SJSA1 (cell line): ENCODE measurements around the gene PRPSAP2. TPM values are rescaled to one million over a fixed set of nuclear protein-coding genes. Genes with fewer than 3 reads are reported as not detected.
"Not testable (repeated sequence)": the region's sequence is repeated elsewhere in the genome, so short reads cannot be mapped to it uniquely, and the experiment has no call there.

Experiments used
- DNase-seq, 2 experiments: peaks; one replicate each; pipeline ENCODE4 v3.0.0-alpha.2; 2015 to 2020; ENCODE audit warnings: low spot score in 2 of 2, low read depth in 1 of 2
- H3K27ac ChIP-seq: fragments of 250-450 bp; sonication (Bioruptor Pico); 2 replicates; pipeline ENCODE4 v1.5.1; 2020; ENCODE audit warnings: mild to moderate bottlenecking, moderate library complexity
- H3K27me3 ChIP-seq: fragments of 250-450 bp; sonication (Bioruptor Pico); replicated peaks from 2 replicates; pipeline ENCODE4 v1.5.1; 2020; ENCODE audit warnings: mild to moderate bottlenecking, moderate library complexity
- H3K36me3 ChIP-seq: fragments of 250-450 bp; sonication (Bioruptor Pico); 2 replicates; pipeline ENCODE4 v1.5.1; 2020; ENCODE audit warnings: mild to moderate bottlenecking
- H3K4me1 ChIP-seq: fragments of 250-450 bp; sonication (Bioruptor Pico); replicated peaks from 2 replicates; pipeline ENCODE4 v1.6.1; 2021; ENCODE audit warnings: mild to moderate bottlenecking
- H3K4me3 ChIP-seq: fragments of 250-450 bp; sonication (Bioruptor Pico); 2 replicates; pipeline ENCODE4 v1.5.1; 2020; ENCODE audit warnings: mild to moderate bottlenecking
- H3K9me3 ChIP-seq: fragments of 250-450 bp; sonication (Bioruptor Pico); replicated peaks from 2 replicates; pipeline ENCODE4 v1.5.1; 2020; ENCODE audit warnings: mild to moderate bottlenecking
- total RNA-seq: library from RNA; depleted of rRNA; stranded (reverse); fragments of >200 nt; shearing (Covaris generic); gene quantifications from 2 replicates; pipeline ENCODE4 v1.2.3, GENCODE V29; 2014

Gene PRPSAP2
- total RNA-seq, 1 experiment from 2014 or later = 59.9 TPM

DNA sequence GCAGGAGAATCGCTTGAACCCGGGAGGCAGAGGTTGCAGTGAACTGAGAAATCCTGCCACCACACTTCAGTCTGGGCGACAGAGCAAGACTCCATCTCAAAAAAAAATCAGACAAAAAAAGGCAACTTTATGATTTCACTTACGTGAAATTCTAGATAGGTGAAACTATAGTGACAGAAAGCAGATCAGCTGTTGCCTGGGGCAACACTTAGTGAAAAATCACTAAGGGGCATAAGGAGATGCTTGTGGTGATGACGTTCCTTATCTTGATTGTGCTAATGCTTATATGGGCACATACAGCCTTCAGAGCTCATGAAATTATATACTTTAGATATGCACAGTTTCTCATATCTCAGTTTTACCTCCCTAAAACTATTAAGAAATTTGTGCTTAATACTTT is 52.4 kb downstream of the PRPSAP2 start:
- Histone ChIP-seq H3K4me3 (no peak overlapping the region), H3K4me1 (no peaks in the 10 kb centered on the region), H3K27me3 (no peaks in the 10 kb centered on the region), H3K27ac (no peak overlapping the region), H3K36me3 (peaks cover 5% of the 10 kb centered on the region; the same call in 1 of the 2 replicates), H3K9me3 (no peaks in the 10 kb centered on the region)
- no peak for DNase-seq

DNA sequence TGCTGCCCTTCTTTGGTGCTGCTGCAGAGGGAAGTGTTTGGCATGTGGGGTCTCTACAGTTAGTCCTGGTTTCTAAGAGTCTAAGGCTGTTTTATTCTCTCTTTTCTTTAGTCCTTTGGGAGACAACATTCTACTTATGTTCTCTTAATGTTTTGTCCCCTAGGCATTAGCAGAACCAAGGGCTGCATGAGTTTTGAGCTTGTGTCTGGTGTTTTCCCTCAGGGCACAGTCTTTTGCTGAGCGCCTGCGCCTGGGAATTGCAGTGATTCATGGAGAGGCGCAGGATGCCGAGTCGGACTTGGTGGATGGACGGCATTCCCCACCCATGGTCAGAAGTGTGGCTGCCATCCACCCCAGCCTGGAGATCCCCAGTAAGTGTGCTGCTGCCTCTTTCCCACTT is 53.0 kb downstream of the PRPSAP2 start:
- Histone ChIP-seq H3K27me3 (no peaks in the 10 kb centered on the region), H3K4me3 (no peak overlapping the region), H3K27ac (no peak overlapping the region), H3K36me3 (peaks cover 5% of the 10 kb centered on the region; the same call in 1 of the 2 replicates), H3K9me3 (no peaks in the 10 kb centered on the region), H3K4me1 (no peaks in the 10 kb centered on the region)
- no peak for DNase-seq

DNA sequence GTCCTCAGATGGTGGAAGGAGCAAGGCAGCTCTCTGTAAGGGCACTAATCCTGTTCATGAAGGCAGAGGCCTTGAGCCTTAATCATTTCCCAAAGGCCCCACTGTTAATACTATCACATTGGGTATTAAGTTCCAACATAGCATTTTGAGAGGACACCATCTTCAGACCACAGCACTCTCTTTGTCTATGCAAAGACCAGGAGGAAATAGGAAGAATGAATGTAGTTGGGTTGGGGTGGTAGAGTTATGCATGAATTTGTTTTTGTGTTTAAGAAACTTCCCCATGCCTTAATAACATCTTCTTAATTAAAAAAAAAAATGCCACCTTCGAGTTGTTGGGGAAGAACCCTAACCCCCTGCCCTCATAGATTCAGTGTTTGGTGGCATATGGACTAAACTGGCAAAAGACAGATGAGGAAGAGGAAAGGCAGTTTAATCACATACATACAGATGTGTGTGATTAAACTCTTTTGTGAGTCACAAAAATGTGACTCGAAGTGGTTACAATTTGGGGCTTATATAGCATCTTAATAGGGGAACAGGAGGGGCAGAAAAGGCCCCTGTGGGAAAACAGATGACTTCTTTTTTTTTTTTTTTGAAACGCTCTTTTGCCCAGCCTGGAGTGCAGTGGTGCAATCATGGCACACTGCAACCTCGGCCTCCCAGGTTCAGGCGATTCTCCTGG is 59.0 kb downstream of the PRPSAP2 start:
- no peak overlapping the region for H3K4me3 ChIP-seq
- no peak overlapping the region for H3K27ac ChIP-seq
- no peaks in the 10 kb centered on the region for H3K9me3 ChIP-seq
- no peak for DNase-seq
- H3K27me3 ChIP-seq = no peaks in the 10 kb centered on the region
- peaks cover 13% of the 10 kb centered on the region for H3K4me1 ChIP-seq
- peaks cover 4% of the 10 kb centered on the region; the same call in 1 of the 2 replicates for H3K36me3 ChIP-seq

DNA sequence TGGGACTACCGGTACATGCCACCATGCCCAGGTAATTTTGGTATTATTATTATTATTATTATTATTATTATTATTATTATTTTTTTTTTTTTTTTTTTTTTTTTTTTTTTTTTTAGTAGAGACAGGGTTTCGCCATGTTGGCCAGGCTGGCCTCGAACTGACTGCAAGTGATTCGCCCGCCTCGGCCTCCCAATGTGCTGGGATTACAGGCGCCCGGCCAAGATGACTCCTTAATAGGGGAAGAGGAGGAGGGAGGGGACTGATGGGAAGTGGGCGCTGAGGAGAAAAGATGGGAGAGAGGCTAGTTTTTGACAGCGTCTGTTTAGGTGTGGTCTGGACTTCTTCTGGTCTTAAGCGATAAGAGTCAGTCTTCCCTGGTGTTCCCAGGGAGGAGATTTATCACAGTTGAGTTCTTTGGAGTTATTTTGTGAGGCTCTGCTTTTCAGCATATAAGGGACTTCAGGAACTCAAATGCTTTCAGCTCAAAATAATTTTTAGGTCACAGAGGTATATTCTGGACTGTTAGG is 59.6 kb downstream of the PRPSAP2 start:
- no peaks in the 10 kb centered on the region for H3K27me3 ChIP-seq
- H3K4me3 ChIP-seq = no peak overlapping the region
- DNase-seq = no peak
- H3K36me3 ChIP-seq = peaks cover 4% of the 10 kb centered on the region; the same call in 1 of the 2 replicates
- H3K4me1 ChIP-seq = peaks cover 16% of the 10 kb centered on the region
- H3K27ac ChIP-seq = no peak overlapping the region
- no peaks in the 10 kb centered on the region for H3K9me3 ChIP-seq

DNA sequence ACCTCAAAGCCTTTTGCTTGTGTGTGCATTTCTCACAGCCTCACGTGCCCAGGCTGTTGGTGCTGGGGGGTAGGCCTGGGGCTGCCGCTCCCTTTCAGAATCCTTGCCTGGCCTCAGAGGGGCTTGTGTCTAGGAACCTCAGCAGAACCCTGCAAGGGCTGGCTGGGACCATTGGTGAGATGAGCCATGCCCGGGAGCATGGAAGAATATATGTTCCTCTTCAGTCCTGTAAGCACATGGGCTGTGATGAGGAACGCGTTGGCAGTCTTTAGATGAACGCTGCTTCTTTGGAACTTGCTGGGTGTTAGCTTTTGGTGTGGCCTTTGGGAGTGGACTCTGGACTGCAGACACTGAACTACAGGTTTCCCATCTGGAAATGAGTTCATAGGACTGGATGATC is 62.0 kb downstream of the PRPSAP2 start:
- Histone ChIP-seq H3K4me1 (peaks cover 16% of the 10 kb centered on the region), H3K27ac (no peak overlapping the region), H3K4me3 (no peak overlapping the region), H3K36me3 (peaks cover 4% of the 10 kb centered on the region; the same call in 1 of the 2 replicates), H3K9me3 (no peaks in the 10 kb centered on the region), H3K27me3 (no peaks in the 10 kb centered on the region)
- no peak for DNase-seq

DNA sequence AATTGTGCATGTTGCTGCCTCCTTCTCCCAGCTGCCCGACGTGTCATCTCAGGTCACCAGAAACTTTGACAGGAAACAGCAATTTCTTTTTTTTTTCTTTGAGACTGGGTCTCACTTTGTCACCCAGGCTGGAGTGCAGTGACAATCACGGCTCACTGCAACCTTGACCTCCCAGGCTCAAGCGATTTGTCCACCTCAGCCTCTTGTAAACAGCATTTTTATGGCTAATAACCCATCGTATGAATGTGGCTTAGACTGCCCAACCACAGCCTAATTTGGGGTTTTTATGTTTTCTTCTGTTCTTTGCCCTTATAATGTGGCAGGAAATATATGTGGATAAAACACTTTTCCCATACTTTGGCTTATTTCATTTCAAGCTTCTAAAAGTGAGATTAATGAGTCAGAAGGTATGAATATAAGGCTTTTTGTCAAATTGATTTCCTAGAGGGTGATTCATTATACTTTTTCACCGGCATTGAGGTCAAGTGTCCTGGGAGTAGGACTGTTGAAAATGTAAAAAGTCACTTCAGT is 63.0 kb downstream of the PRPSAP2 start:
- no peak overlapping the region for H3K4me3 ChIP-seq
- H3K9me3 ChIP-seq = no peaks in the 10 kb centered on the region
- peaks cover 16% of the 10 kb centered on the region for H3K4me1 ChIP-seq
- H3K36me3 ChIP-seq = peaks cover 7% of the 10 kb centered on the region; the same call in 1 of the 2 replicates
- DNase-seq = peak in 1 of 2 experiments; percentile 7
- H3K27me3 ChIP-seq = no peaks in the 10 kb centered on the region
- H3K27ac ChIP-seq = no peak overlapping the region

DNA sequence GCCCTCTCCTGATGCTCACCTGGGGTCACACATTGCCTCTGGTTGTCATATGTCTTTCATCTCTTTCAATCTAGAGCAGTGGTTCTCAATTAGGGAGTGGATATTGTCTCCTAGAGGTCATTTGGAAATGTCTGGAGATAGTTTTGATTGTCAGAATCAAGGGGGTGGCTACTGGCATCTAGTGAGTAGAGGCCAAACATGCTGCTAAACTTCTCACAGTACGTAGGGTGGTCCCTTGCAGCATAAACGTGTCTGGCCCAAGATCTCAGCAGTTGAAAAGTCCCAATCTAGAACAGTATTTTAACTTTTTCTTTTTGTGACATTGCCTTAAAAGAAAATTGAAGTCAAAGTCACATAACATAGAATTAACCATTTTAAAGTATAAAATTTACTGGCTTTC is 63.6 kb downstream of the PRPSAP2 start:
- Histone ChIP-seq H3K27me3 (no peaks in the 10 kb centered on the region), H3K36me3 (peaks cover 7% of the 10 kb centered on the region; the same call in 1 of the 2 replicates), H3K4me3 (no peak overlapping the region), H3K27ac (no peak overlapping the region), H3K9me3 (no peaks in the 10 kb centered on the region), H3K4me1 (peaks cover 16% of the 10 kb centered on the region)
- no peak for DNase-seq

DNA sequence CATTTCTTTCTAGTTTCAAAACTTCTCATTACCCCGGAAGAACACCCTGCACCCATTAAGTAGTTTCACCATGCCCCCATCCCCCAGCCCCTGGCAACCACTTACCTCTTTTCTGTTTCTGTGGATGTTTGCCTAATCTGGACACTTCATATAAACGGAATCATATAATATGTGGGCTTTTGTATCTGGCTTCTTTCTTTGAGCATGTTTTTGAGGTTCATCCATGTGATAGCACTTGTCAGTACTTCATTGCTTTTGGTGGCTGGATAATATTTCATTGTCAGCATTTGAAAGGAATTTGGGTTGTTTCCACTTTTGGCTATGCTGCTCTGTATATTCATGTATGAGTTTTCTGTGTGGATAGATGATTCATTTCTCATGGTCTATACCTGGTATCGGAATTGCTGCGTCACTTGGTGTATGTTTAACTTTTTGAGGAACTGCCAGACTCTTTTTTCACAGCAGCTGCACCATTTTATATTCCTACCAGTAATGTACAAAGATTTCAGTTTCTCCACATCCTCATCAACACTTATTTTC is 64.1 kb downstream of the PRPSAP2 start:
- H3K27me3 ChIP-seq = no peaks in the 10 kb centered on the region
- H3K27ac ChIP-seq = no peak overlapping the region
- no peak for DNase-seq
- no peaks in the 10 kb centered on the region for H3K9me3 ChIP-seq
- H3K4me3 ChIP-seq = no peak overlapping the region
- peaks cover 16% of the 10 kb centered on the region for H3K4me1 ChIP-seq
- H3K36me3 ChIP-seq = peaks cover 7% of the 10 kb centered on the region; the same call in 1 of the 2 replicates

DNA sequence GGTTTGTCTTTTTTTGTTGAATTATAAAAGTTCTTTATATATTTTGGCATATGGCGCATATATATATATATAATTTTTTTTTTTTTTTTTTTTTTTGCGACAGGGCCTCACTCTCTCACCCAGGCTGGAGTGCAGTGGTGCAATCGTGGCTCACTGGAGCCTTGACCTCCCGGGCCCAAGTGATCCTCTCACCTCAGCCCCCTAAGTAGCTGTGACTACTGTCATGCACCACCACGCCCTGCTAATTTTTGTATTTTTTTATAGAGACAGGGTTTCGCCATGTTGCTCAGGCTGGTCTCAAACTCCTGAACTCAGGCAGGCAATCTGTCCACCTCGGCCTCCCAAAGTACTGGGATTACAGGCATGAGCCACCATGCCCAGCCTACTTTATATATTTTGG is 64.7 kb downstream of the PRPSAP2 start:
- not testable (repeated sequence) for H3K36me3 ChIP-seq, H3K4me3 ChIP-seq, DNase-seq, H3K27me3 ChIP-seq, H3K27ac ChIP-seq, H3K9me3 ChIP-seq
- H3K4me1 ChIP-seq = peaks cover 16% of the 10 kb centered on the region

DNA sequence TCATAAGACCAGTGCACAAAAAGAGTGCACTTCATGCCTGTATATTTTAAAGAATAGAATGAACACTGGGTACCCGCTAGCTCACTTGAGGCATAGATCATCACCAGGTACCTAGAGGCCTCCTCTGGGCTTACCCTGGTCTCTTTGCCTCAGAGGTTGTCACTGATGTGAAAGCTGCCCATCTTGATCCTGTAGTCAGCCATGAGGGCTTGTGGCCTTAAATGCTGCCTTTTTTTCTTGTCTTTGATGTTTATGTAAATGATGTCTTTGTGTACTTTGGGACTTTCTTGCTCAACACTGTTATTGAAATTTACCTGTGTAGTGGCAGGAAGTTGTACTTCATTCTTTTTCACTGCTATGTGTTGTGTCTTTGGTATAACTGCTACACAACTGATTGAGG is 67.3 kb downstream of the PRPSAP2 start:
- no peak overlapping the region for H3K27ac ChIP-seq
- no peaks in the 10 kb centered on the region for H3K27me3 ChIP-seq
- H3K36me3 ChIP-seq = 0 out of 2 replicates have a peak, but pooled peaks cover 8% of the 10 kb centered on the region
- DNase-seq = no peak
- peaks cover 16% of the 10 kb centered on the region for H3K4me1 ChIP-seq
- no peak overlapping the region for H3K4me3 ChIP-seq
- no peaks in the 10 kb centered on the region for H3K9me3 ChIP-seq

DNA sequence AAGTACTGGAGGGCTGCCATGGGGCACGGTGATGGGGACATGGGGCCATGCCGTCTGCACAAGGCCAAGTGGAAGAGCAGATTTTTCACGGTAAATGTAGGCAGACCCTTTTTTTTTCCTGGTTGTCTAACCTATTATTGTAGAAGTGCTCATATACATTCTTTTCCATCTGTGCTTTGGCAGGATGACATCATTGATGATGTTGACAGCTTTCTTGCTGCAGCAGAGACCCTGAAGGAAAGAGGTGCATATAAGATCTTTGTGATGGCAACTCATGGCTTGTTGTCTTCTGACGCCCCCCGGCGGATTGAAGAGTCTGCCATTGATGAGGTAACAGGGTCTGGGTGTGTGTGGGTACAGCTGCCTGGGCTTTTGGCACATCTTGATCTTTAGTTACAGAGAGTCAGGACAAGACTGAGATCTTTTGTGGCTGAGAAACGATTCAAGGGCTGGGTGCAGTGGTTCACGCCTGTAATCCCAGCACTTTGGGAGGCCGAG is 70.7 kb downstream of the PRPSAP2 start:
- H3K27ac ChIP-seq = no peak overlapping the region
- no peak for DNase-seq
- H3K27me3 ChIP-seq = no peaks in the 10 kb centered on the region
- no peaks in the 10 kb centered on the region for H3K9me3 ChIP-seq
- H3K36me3 ChIP-seq = 0 out of 2 replicates have a peak, but pooled peaks cover 8% of the 10 kb centered on the region
- no peak overlapping the region for H3K4me3 ChIP-seq
- no peaks in the 10 kb centered on the region for H3K4me1 ChIP-seq

DNA sequence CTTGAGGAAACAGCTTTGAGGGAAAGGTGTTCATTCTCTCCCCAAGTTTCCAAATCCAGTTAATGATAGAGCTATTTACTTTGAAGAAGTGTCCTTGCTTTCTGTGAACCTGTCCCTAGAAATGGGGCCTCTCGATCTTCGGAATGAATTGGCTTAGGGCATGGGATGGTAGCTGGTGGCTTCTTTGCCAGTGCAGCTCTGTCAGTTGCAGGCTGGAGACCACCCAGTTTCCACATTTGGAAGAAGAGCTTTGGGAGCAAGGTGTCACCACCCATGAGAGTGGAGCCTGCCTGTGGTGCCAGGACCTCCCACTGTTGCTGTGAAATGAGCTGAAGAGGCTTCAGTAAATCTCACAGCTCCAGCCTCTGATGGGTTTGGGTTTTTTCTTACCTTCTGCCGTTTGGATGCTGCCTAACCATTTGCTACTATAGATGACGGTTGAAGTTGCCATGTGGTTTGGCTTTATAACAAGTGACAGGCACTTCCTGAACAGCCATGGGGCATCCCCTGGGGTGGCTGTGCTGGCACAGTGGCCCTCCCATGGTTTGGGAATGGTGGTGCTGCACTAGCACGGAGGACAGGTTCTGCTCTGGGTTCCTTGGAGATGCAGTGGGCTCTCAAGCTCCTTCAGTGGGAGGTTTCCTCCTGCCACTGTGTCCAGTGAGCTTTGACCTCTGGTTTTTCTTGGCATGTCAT is 74.6 kb downstream of the PRPSAP2 start:
- no peak overlapping the region for H3K4me3 ChIP-seq
- no peak for DNase-seq
- no peaks in the 10 kb centered on the region for H3K27me3 ChIP-seq
- 0 out of 2 replicates have a peak, but pooled peaks cover 3% of the 10 kb centered on the region for H3K36me3 ChIP-seq
- H3K4me1 ChIP-seq = no peaks in the 10 kb centered on the region
- no peaks in the 10 kb centered on the region for H3K9me3 ChIP-seq
- no peak overlapping the region for H3K27ac ChIP-seq

DNA sequence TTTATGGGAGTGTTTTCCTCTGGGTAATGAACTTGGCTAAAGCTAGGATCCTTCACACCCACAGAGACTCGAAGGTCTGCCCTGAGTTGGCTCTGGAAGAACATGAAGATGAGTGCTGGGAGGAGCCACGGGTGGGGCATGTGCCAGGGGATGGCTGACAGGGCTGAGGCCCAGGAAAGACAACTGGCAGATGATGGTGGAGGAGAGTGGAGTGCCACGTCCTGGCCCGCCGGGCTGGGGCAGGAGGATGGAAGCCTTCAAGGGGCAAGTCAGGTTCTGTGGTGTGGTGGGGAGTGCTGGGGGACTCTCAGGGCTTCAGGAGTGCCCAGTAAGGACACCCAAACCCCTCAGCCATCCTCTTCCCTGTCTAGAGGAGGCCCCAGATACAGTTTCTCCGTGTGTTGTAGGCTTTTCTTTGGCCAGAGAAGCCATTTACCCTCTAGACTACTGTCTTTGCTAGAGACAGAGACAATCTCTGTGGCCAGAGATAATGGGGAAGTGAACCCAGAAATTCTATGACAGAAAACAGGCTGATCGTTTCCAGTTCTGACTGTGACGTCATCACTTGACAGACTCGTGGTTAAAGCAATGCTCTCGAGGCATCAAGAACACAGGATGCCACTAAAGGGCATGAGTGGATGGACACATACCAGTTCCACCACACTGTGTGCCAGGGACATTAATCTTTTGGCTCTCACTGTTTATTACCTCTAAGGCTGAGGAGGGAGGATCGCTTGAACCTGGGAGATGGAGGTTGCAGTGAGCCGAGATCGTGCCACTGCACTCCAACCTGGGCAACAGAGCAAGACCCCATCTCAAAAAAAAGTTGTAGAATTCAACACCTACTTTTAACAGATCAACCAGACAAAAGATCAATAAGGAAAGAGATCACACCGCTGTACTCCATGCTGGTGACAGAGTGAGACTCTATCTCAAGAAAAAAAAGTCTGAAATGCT is 75.4 kb downstream of the PRPSAP2 start:
- no peaks in the 10 kb centered on the region for H3K4me1 ChIP-seq
- H3K27ac ChIP-seq = no peak overlapping the region
- no peak overlapping the region for H3K4me3 ChIP-seq
- no peaks in the 10 kb centered on the region for H3K27me3 ChIP-seq
- 0 out of 2 replicates have a peak, but pooled peaks cover 3% of the 10 kb centered on the region for H3K36me3 ChIP-seq
- DNase-seq = no peak
- H3K9me3 ChIP-seq = no peaks in the 10 kb centered on the region
